Stimulated activated CD8-positive, alpha-beta memory T cell treated with anti-CD3 and anti-CD28 coated beads, Interleukin-12 subunit alpha, Interleukin-12 subunit beta, amount 100 ng/mL, for 4 hours (primary cell): ENCODE data around the gene PGC.
A peak's percentile ranks its signal among the peaks of the same experiment; 100 is the strongest.
"Not testable (repeated sequence)": the region's sequence is repeated elsewhere in the genome, so short reads cannot be mapped to it uniquely, and the experiment has no call there.

Experiments used
- DNase-seq: peaks from one replicate; pipeline ENCODE4 v3.0.0-alpha.2; 2020; ENCODE audit warnings: low read depth

The PGC gene

GRCh38 chr6:41775293-41775882 is 28.2 kb upstream of the PGC start:
- no peak for DNase-seq

DNA sequence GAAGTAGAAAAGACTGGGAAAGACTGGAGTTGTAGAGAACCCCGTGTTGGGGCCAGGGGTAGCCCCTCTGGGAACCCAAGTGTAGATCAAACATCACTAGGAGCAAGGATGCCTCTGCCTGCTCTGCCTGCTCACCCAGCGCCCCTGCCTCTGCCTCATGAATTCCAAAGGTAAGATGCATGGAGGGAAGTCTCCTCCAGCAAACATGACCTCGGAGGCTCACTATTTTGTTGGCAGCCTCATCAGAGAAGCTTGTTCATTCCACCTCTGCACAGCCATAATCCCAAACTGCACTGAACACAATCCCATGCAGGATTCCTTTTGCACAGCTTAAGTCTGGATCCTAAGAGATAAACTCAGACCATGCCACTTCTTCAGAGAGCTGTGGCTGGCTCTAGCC is 27.6 kb upstream of the PGC start:
- no peak for DNase-seq

DNA sequence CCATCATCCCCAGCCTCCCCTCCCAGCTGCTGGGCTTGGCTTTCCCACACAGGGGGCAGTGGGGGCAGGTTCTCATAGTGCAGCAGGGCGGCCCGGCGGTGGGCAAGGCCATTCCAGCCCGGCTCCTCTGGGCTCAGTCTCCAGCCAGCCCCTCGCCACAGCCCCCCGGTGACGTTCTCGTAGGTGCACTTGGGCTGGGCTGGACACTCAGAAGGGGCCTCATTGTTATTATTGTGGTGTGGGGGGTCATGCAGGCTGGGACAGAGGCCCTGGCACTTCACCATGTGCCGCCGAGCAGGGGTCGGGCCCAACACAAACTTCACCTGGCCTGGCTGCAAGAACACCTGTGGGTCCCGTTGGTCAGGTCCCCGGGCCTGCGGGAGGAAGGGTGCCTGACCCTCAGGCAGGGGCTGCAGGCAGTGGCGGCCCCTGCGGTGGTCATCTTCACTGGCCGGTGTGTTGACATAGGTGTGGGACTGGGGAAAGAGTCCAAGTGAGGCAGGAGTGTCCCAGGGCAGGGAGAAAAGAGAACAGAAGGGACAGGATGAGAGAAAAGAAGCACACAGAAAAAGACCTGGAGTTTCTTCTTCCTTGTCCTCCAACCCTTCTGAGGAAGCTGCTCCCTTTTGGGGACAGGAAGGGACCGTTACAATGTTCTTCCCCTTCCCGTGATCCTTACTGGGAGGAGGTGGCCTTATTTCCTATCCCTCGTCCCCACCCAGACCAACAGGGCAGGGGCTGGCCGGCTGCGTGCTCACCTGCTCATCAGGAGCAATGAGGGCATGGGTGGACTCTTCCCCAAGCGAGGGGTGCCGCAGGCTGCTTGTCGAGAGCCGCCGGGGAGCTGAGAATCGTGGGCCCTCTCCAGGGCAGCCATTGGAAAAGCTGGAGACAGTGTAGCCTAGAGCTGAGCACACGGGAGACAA is 24.1 kb upstream of the PGC start:
- no peak for DNase-seq

DNA sequence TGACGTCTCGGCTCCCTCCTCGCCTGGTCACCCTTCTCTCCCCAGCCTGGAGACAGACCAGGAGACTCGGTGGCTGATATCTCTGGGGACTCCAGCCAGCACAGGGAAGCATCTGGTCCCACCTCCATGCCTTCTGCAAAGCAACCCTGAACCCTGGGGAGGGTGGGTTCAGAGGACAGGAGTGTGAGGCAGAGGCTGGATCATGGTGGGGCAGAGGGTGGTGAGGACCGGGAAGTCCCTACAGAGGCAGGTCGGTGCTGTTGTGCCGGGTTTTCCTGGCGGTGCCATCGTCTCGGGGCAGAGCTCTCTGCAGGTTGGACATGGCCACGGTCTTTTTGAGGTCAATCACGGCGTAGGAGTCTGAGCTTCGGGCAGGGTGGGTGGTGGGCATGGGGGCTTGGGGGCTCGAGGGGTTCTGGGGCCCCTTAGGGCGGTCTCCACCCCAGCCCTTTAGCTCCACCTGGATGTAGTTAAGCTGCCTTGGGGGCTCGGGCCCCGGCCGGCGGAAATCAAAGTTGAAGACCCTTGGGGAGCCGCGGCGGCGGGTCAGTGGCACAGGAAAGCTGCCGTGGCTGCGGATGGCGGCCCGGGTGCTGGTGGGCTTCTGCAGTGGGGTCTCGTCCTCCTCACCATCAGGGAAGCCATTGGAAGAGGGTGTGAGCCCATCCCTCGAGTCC is 23.3 kb upstream of the PGC start:
- no peak for DNase-seq

GRCh38 chr6:41769376-41769775 is 22.2 kb upstream of the PGC start:
- DNase-seq = no peak

DNA sequence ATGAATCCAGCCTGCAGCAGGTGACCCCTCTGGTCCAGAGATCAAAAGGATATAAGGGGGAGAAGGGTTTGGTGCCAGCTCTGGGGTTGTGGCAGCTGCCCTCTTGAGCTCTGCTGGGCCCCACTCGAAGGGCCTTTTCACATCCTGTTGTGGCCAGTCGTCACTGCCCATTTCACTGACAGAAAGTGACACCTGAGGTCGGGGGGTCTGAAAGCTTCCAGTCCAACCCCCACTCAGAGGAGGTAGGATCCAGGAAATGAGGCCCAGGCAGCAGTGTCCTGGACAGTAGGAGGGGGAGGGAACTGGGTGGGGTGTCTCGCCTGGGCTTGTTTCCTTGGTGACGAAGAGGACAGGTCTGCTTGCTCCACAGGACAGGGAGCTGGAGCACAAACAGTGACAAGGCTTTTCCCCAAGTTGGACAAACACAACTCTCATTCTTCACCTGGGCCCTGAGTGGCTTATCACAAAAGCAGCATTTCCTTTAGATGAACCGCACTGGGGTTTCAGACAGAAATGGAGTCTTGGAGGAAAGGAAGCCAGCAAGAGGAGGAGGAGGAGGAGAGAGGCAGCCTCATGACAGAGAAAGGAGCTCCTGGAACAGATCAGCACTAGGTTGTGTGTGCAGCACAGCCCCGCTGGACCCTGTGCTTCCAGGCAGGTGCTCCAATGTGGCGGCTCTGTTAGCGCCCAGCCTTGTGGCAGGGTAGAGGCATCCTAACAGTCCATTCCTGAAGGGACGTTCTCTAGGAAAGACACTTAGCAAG is 21.5 kb upstream of the PGC start:
- DNase-seq = no peak

GRCh38 chr6:41767112-41767833 is 20.1 kb upstream of the PGC start:
- DNase-seq = no peak

GRCh38 chr6:41766043-41766664 is 19.0 kb upstream of the PGC start:
- not testable (repeated sequence) for DNase-seq

GRCh38 chr6:41763470-41763869 is 16.3 kb upstream of the PGC start:
- no peak for DNase-seq

- no peak for DNase-seq
Measured at GRCh38 chr6:41759905-41760579, 12.8 kb upstream of the PGC start.

GRCh38 chr6:41759106-41759904 is 12.1 kb upstream of the PGC start:
- DNase-seq = no peak

- DNase-seq = no peak
Measured at GRCh38 chr6:41758641-41759035, 11.4 kb upstream of the PGC start.

DNA sequence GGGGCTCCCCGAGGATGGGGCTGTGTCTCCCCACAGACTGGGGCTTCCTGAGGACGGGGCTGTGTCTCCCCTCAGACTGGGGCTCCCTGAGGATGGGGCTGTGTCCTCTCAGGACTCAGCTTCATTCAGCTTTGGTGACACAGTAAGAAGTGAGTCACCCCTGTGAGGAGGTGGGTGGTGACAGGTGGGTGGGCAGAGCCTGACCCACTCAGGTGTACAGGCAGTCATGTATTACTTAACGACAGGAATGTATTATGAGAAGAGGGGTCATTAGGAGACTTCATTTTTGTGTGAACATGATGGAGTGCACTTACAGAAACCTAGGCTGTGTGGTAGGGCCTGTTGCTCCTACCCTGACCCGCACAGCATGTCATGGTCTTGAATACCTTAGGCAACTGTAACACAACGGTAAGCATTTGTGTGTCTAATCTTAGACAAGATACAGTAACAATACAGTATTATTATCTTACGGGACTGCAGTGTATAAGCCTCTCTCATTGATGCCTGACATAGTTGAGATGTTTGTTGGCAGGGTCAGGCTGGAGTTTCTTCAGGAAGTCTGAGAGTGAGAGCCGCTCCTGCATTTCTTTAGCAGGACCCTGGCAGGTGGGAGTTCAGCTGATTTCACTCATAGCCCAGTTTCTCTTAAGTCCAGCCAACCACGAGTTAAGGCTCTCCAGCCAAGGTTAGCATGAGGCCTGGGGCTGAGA is 10.9 kb upstream of the PGC start:
- peak; percentile 10 for DNase-seq

DNA sequence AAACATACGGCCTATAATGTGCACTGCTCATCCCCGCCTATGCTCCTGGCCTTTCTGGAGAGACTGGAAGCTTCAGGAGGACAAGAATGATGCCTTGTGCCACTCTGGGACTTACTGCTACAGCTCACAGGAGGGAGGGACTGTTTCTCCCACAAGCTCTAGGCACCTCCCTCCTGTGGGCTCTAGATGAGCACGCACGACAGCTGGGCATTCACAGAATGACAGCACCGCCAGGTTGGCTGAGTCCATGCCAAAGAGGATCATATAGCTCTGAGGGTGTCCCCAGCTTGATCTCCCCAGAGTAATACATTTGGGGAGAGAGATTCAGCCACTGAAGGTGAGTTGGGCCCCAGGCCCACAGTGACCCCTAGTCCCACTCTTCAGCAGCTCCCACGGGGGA is 10.1 kb upstream of the PGC start:
- no peak for DNase-seq

- DNase-seq = no peak
Measured at GRCh38 chr6:41756354-41756753, 9.2 kb upstream of the PGC start.

DNA sequence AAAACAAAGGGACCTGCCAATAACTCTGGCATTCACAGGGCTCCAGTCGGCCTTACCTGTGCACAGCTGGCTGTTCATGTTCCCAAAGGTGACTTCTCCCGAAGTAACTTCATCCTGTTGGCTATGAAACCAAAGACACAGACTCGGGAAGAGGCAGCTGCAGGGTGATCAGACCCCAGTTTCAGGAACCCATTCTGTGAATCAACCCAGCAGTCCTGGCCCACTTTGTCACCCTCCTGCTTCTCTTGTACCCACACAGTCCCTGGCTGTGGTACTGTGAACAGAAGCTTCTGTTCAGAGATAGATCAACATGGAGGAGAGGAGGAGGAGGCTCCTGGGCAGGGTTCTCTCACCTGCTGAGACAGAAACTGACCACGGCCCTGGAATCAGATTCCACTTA is 8.7 kb upstream of the PGC start:
- no peak for DNase-seq

- DNase-seq = no peak
Measured at GRCh38 chr6:41750374-41750773, 3.2 kb upstream of the PGC start.

- DNase-seq = no peak
Measured at GRCh38 chr6:41748542-41748941, 1.3 kb upstream of the PGC start.

DNA sequence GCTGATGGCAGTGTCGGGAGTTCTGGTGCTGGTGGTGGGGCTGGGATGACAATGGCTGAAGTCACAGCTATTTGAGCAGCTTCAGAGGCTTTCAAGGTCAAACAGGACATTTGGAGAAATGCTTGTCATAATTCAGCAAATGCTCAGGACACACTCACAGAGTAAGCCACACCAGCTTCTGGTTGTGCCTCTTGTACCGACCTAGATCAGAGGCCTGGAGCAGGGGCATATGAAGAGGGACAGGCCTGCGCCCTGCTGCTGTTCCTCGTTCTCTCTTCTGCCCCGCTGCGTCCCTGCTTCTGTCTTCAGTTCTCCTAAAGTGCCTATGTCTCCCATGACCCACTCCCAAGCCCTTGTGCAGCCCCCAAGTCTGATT is 893 bp upstream of the PGC start:
- DNase-seq = no peak
